ENCODE results near the gene ZNF564. TPM values are rescaled to one million over a fixed set of nuclear protein-coding genes. Genes with fewer than 3 reads are reported as not detected.
A peak's percentile ranks its signal among the peaks of the same experiment; 100 is the strongest.

ZNF564 gene
- polyA plus RNA-seq, 3 donors = 1.0 to 8.4 (median 8.4) TPM

DNA sequence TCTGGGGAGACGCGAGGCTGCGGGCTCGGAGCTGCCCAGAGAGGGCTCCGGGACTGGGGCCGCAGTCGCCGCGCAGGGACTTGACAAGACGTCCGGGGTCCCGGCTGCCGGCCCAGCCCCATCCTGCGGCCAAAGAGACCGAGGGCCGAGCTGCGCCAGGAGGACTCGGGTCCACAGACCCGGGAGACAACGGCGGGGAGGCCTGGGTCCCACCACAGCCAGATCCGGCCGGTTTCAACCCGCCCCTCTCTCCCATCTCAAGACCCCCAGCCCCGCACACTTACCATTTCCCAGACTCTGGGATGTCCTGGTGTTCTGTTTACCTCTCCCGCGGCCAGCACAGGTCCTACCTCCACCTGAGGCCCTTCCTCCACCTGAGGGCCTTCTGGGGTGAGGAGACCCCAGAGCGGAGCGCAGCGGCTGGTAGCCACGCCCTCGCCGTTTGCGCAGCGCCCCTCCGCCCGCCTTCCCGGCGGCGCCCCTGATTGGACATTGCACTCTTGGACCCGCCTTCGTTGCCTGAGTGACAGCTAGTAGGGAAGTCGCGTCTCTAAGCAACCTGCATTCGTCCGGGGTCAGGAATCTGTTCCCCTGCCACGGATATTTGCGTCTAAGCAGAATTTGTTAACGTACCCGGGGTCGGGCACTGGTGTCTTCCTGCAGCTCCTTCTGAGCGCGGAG, 66.8 kb downstream of the ZNF564 start, which contains the start of gene ZNF709:
Gene ZNF709, minus strand, starts transcription at position 446 of the 681 bp plus-strand sequence. Its CDS starts 159 bp downstream, at position 287.
- WGBS (ENCODE audit: insufficient coverage) = under 1% methylated on average over 53 of the region's 53 CpGs
- peaks cover 0 to 7% of the 10 kb centered on the region in 2 donors for H3K9me3 ChIP-seq (replicated peaks in 1 of 2; ENCODE audit: control insufficient read depth in 1 of 2, insufficient read depth in 1 of 2, low read length in 2 of 2)
- TF ChIP-seq, protein P1, sequence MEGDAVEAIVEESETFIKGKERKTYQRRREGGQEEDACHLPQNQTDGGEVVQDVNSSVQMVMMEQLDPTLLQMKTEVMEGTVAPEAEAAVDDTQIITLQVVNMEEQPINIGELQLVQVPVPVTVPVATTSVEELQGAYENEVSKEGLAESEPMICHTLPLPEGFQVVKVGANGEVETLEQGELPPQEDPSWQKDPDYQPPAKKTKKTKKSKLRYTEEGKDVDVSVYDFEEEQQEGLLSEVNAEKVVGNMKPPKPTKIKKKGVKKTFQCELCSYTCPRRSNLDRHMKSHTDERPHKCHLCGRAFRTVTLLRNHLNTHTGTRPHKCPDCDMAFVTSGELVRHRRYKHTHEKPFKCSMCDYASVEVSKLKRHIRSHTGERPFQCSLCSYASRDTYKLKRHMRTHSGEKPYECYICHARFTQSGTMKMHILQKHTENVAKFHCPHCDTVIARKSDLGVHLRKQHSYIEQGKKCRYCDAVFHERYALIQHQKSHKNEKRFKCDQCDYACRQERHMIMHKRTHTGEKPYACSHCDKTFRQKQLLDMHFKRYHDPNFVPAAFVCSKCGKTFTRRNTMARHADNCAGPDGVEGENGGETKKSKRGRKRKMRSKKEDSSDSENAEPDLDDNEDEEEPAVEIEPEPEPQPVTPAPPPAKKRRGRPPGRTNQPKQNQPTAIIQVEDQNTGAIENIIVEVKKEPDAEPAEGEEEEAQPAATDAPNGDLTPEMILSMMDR (IDR thresholded peaks at IDR 0.05) = no peak
- H3K79me2 ChIP-seq (ENCODE audit: insufficient read depth, low read length) = no peaks in the 10 kb centered on the region
- Mint-ChIP-seq H3K4me3 (peak within 1 kb of the TSS; percentile 87 to 94), H3K27me3 (ENCODE audit: low read depth in 3 of 3) (peaks cover 2 to 6% (median 5%) of the 10 kb centered on the region in 3 donors), H3K27ac (peak within 1 kb of the TSS in 6 of 7 donors; percentile 33 to 81 (median 74)), H3K9me3 (peaks cover 6 to 22% (median 8%) of the 10 kb centered on the region in 7 donors), H3K4me1 (peaks cover 31% of the 10 kb centered on the region), H3K36me3 (peaks cover 0 to 5% of the 10 kb centered on the region in 2 donors)
- intact Hi-C loops (cut with micrococcal nuclease) = loop anchor here in 1 of 2 donors (5.0 kb wide), 2 partner anchors 42 to 68 kb away; partner anchors contain the start of genes ZNF443 and ZNF564
- peak; percentile 72 to 80 (median 73) for DNase-seq
- H3K36me3 ChIP-seq (replicated peaks in 1 of 2; ENCODE audit: control insufficient read depth in 1 of 2, insufficient read depth in 2 of 2, low read length in 2 of 2) = no peaks in the 10 kb centered on the region
- no peaks in the 10 kb centered on the region for H3K27me3 ChIP-seq (ENCODE audit: control insufficient read depth in 2 of 2, insufficient read depth in 2 of 2, low read length in 2 of 2)
- H3K4me2 ChIP-seq (replicated peaks; ENCODE audit: extremely low read depth, low read length, poor library complexity, severe bottlenecking) = peak within 1 kb of the TSS; percentile 83
- peak within 1 kb of the TSS; percentile 78 for H3K9ac ChIP-seq (ENCODE audit: insufficient read depth, low read length, poor library complexity, severe bottlenecking)
- H4K20me1 ChIP-seq (ENCODE audit: insufficient read depth, low read length) = no peaks in the 10 kb centered on the region
- peaks cover 12 to 21% of the 10 kb centered on the region in 2 donors for H3K4me1 ChIP-seq (ENCODE audit: control insufficient read depth in 1 of 2, insufficient read depth in 2 of 2, low read length in 2 of 2)
- H2AFZ ChIP-seq (ENCODE audit: insufficient read depth, low read depth, low read length, poor library complexity, severe bottlenecking) = peak within 1 kb of the TSS; percentile 96
- H3K4me3 ChIP-seq (replicated peaks in 1 of 3; ENCODE audit: low read depth in 2 of 3, low read length in 3 of 3) = peak within 1 kb of the TSS; percentile 75 to 98 (median 88)
- peak within 1 kb of the TSS in 1 of 2 donors; percentile 73 for H3K27ac ChIP-seq (ENCODE audit: low read depth in 1 of 2, low read length in 2 of 2)

DNA sequence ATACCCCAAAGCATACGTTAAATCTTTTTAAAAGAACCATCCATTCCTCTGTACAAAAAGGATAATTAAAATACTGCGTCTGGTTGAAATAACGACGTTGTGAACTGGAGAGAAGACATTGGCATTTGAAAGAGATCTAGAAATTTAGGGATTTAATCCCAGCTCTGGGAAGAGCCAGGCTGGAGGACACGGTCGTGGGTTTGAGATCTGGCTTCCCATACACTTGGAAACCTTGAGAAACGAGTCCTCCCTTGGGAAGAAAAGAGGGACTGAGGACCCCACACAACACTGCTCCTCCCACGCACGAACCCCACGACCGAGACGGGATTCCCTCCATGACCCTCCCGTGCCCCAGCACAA, 67.3 kb downstream of the ZNF564 start:
- peak overlapping the region in 1 of 2 donors; percentile 73 for H3K27ac ChIP-seq (ENCODE audit: low read depth in 1 of 2, low read length in 2 of 2)
- TF ChIP-seq, protein P1 (IDR thresholded peaks at IDR 0.05) = no peak
- H3K36me3 ChIP-seq (replicated peaks in 1 of 2; ENCODE audit: control insufficient read depth in 1 of 2, insufficient read depth in 2 of 2, low read length in 2 of 2) = no peaks in the 10 kb centered on the region
- Mint-ChIP-seq H3K27ac (peak overlapping the region in 1 of 7 donors; percentile 17), H3K9me3 (peaks cover 4 to 19% (median 8%) of the 10 kb centered on the region in 7 donors), H3K27me3 (ENCODE audit: low read depth in 3 of 3) (peaks cover 2 to 6% (median 5%) of the 10 kb centered on the region in 3 donors), H3K36me3 (peaks cover 0 to 6% of the 10 kb centered on the region in 2 donors), H3K4me3 (peak overlapping the region; percentile 87 to 94), H3K4me1 (peaks cover 31% of the 10 kb centered on the region)
- 2% methylated on average over 11 of the region's 13 CpGs for WGBS (ENCODE audit: insufficient coverage)
- no peak for DNase-seq
- peaks cover 12 to 21% of the 10 kb centered on the region in 2 donors for H3K4me1 ChIP-seq (ENCODE audit: control insufficient read depth in 1 of 2, insufficient read depth in 2 of 2, low read length in 2 of 2)
- peak overlapping the region; percentile 75 to 98 (median 88) for H3K4me3 ChIP-seq (replicated peaks in 1 of 3; ENCODE audit: low read depth in 2 of 3, low read length in 3 of 3)
- H3K79me2 ChIP-seq (ENCODE audit: insufficient read depth, low read length) = no peaks in the 10 kb centered on the region
- H3K27me3 ChIP-seq (ENCODE audit: control insufficient read depth in 2 of 2, insufficient read depth in 2 of 2, low read length in 2 of 2) = no peaks in the 10 kb centered on the region
- peak overlapping the region; percentile 83 for H3K4me2 ChIP-seq (replicated peaks; ENCODE audit: extremely low read depth, low read length, poor library complexity, severe bottlenecking)
- H4K20me1 ChIP-seq (ENCODE audit: insufficient read depth, low read length) = no peaks in the 10 kb centered on the region
- intact Hi-C loops (cut with micrococcal nuclease) = loop anchor here in 1 of 2 donors (5.0 kb wide), 2 partner anchors 42 to 68 kb away; partner anchors contain the start of genes ZNF443 and ZNF564
- peaks cover 0 to 12% of the 10 kb centered on the region in 2 donors for H3K9me3 ChIP-seq (replicated peaks in 1 of 2; ENCODE audit: control insufficient read depth in 1 of 2, insufficient read depth in 1 of 2, low read length in 2 of 2)
- H3K9ac ChIP-seq (ENCODE audit: insufficient read depth, low read length, poor library complexity, severe bottlenecking) = peak overlapping the region; percentile 78
- H2AFZ ChIP-seq (ENCODE audit: insufficient read depth, low read depth, low read length, poor library complexity, severe bottlenecking) = peak overlapping the region; percentile 96

Data from CD14-positive monocyte (primary cell).